Astrocyte of the cerebellum (primary cell): Measurements from ENCODE around the gene AMER3.

Experiments used
- DNase-seq: peaks from one replicate; pipeline ENCODE4 v3.0.0-alpha.2; 2011; ENCODE audit warnings: low read depth
- H3K4me3 ChIP-seq: 2 replicates; pipeline ENCODE4 v1.5.1; 2011; ENCODE audit warnings: mild to moderate bottlenecking, low read depth, low read length, moderate library complexity
- CTCF ChIP-seq: IDR thresholded peaks from 2 replicates; pipeline ENCODE4 v1.5.1; 2012; ENCODE audit warnings: low read length, low read depth, moderate library complexity, mild to moderate bottlenecking; ENCODE audit errors: missing control alignments
- in situ Hi-C: cut with HindIII; loops from 2 replicates; pipeline ENCODE4 v1.10.0; 2017; ENCODE audit warnings: low sequenced_read_pairs

Gene AMER3

GRCh38 chr2:130790804-130791616 is 35.7 kb downstream of the AMER3 start:
- no peak for DNase-seq
- H3K4me3 ChIP-seq, result no peak overlapping the region
- in situ Hi-C loops, result no loop called here
- no peak for TF ChIP-seq CTCF

DNA sequence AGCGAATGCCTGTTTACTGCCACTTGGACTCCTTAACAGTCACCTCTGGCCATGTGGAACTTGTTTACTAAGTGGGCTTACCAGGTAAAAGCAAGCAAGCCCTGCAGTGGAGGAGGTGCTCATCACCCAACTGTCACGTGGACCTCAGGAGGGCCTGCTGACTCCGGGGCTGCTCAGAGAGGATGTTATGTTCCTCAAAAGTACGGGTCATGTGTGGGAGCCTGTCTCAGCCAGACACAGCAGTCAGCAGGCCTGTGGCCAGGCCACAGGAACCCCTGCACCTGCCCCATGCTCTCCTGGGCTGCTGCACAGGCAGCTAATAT is 36.2 kb downstream of the AMER3 start:
- DNase-seq, result no peak
- TF ChIP-seq CTCF, result no peak
- in situ Hi-C loops, result no loop called here
- H3K4me3 ChIP-seq, result no peak overlapping the region

GRCh38 chr2:130795431-130795830 is 40.1 kb downstream of the AMER3 start:
- TF ChIP-seq CTCF, result no peak
- in situ Hi-C loops, result no loop called here
- DNase-seq, result no peak
- no peak overlapping the region for H3K4me3 ChIP-seq

DNA sequence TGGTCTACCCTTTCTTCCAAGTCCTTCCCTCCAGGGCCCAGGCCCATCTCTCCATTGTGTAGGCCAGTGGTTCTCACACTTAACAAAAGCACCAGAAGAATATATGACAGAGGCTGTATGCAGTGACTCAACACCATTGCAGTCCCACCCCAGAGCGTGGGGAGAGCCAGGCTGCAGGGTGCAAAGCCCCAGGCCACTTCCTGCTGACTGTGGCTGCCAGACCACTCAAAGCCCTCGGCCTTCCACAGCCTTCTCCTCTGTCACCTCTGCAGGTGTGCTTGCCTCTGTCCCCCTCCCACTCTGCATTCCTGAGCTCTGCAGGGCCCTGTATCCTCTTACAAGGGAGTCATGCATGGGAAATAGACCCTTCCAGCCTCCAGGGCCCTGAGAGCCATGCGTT is 41.0 kb downstream of the AMER3 start:
- DNase-seq, result no peak
- in situ Hi-C loops, result no loop called here
- TF ChIP-seq CTCF, result no peak

DNA sequence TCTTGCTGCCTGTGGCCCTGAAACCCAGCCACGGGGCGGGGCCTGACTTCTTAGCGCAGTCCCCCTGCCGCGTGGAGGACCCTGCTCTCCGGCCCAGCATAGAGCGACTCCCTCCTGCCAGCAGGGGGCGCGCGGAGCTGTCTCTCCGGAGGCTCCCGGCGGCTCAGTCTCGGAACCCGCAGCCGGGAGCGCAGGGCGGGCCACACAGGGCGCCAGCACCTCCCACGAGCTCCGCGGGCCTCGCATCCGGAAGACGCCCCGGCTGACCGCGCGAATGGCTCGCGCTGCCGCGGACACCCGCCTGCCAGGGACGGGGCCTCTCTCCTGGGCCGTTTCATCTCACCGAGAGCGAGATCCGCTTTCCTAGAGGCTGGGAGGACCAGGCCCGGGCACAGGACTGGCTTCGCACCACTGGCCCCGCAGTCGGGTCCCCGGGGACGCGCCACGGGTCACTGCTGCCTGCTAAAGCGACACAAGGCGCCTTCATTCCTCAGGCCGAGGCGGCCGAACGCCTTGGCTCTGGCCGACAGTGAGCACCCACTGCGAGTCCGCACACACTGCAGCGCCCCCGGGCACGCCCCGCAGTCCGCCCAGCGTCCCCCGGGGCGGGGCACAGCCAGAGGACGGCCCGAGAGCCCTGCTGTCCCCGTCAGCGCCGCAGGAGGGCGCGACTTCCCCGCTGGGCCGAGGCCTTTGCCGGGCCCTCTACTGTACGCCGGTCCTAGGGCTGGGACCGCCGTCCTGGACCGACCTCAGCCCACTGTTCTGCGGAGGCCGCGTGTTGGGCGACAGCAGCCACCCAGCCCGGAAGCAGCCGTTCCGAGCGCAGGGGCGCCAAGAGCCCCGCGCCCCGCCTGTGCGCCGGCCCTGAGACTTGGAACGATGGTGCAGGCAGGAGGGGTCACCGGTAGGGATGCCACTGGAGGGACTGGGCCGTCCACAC is 42.4 kb downstream of the AMER3 start:
- in situ Hi-C loops, result no loop called here
- TF ChIP-seq CTCF, result peak; percentile 82

More for the DNA sequence above, 41.0 kb downstream of the AMER3 start:
- H3K4me3 ChIP-seq, result no peak overlapping the region

DNA sequence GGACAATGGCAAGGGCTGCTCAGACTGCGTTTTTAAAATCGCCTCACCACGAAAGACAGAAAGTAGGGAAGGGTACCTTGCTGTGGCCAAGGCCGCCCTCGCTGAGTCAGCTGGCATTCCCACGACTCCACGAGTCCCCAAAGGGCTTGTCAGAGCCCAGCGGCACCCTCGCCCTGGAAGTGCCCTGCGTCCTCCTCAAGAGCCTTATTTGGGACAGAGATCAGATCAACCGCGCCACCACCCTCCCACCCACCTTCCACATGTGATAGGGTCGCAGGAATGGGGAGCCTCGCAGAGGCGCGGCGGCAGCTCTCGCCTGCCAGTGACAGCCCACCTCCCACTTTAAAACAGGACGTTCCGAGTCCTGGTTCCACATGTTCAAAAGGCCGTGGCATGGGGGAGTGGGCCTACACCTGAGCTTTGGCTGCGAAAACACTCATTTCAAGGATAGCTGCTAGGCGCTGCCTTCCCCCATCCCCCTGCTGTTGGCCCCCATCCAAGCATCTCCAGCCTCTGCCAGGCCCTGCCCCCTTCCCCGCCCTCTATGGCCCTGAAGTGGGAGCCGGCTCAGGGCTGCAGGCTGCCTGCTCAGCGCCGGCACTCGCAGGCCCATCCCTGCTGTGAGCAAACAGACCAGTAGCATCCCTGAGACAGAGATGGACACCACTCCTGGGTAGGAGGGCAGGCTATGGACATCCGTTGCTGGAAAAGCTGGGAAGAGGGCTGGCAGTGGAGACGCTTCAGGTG is 43.3 kb downstream of the AMER3 start:
- no peak for DNase-seq
- TF ChIP-seq CTCF, result no peak
- in situ Hi-C loops, result no loop called here

More for the DNA sequence above, 42.4 kb downstream of the AMER3 start:
- H3K4me3 ChIP-seq, result peak overlapping the region; percentile 58
- DNase-seq, result peak; percentile 62

More for the DNA sequence above, 43.3 kb downstream of the AMER3 start:
- peak overlapping the region; percentile 58 for H3K4me3 ChIP-seq
